ENCODE results near the gene CCT2.

- TF ChIP-seq, protein P1, sequence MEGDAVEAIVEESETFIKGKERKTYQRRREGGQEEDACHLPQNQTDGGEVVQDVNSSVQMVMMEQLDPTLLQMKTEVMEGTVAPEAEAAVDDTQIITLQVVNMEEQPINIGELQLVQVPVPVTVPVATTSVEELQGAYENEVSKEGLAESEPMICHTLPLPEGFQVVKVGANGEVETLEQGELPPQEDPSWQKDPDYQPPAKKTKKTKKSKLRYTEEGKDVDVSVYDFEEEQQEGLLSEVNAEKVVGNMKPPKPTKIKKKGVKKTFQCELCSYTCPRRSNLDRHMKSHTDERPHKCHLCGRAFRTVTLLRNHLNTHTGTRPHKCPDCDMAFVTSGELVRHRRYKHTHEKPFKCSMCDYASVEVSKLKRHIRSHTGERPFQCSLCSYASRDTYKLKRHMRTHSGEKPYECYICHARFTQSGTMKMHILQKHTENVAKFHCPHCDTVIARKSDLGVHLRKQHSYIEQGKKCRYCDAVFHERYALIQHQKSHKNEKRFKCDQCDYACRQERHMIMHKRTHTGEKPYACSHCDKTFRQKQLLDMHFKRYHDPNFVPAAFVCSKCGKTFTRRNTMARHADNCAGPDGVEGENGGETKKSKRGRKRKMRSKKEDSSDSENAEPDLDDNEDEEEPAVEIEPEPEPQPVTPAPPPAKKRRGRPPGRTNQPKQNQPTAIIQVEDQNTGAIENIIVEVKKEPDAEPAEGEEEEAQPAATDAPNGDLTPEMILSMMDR (conservative IDR thresholded peaks at IDR 0.05 in 1 of 2, IDR thresholded peaks at IDR 0.05 in 1 of 2; ENCODE audit: low read depth in 1 of 2, low read length in 2 of 2) = no peak
- TF ChIP-seq EZH2 (IDR thresholded peaks at IDR 0.05; ENCODE audit: low read length, missing control alignments) = no peak
These were observed 33.8 kb downstream of the CCT2 start for GRCh38 chr12:69619050-69619449.
